ENCODE data around the gene ZNF112.

- TF ChIP-seq CTCF (IDR thresholded peaks at IDR 0.05) = no peak
- no peak for TF ChIP-seq POLR2A (IDR thresholded peaks at IDR 0.05)
Observed at GRCh38 chr19:44315883-44316282, 40.6 kb downstream of the ZNF112 start.
